Upper lobe of left lung (tissue), 4 donors: ENCODE results near the gene OXTR.

Source experiments
- EP300 ChIP-seq, 4 donors: sonication (generic); formaldehyde crosslinking; IDR thresholded peaks; one replicate each; pipeline ENCODE4 v1.5.1; 2017; ENCODE audit warnings: antibody characterized with exemption in 4 of 4, control low read depth in 2 of 4
- POLR2A ChIP-seq, 4 donors: fragments of 450-650 bp; IDR thresholded peaks; one replicate each; pipeline ENCODE4 v1.5.1; 2016 to 2017; ENCODE audit warnings: antibody characterized with exemption in 4 of 4, mild to moderate bottlenecking in 2 of 4
- POLR2AphosphoS5 ChIP-seq, 2 donors: sonication (generic); formaldehyde crosslinking; IDR thresholded peaks; one replicate each; pipeline ENCODE4 v1.5.1; 2017; ENCODE audit warnings: antibody characterized with exemption in 2 of 2
- TF ChIP-seq, protein P1 (sequence below), 6 experiments: fragments of 450-650 bp in 4 of 6; fragments of 200-600 bp in 2 of 6; sonication (generic) in 2 of 6; IDR thresholded peaks; one replicate each; pipeline ENCODE4 v1.5.1; 2016 to 2019; ENCODE audit warnings: antibody characterized with exemption in 6 of 6

DNA sequence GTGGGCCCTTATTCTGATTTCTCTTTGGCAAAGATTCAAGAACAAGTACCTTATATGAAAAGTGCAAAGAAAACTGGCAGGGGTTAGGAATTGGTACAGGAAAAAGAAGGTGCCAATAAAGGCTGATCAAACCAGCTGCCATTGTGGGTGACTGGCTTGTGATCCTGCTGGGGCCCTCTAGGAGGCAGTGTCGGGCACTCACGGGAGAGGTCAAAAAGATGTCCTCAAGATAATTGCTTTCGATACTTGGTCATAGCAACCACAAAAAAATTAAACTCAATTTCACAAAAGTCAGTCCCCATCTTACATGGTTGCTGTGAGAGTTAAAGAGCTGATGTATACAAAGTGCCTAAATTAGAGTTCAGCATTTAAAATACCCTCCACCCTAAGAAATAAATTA lies 66.9 kb downstream of the OXTR start:
- TF ChIP-seq, protein P1, sequence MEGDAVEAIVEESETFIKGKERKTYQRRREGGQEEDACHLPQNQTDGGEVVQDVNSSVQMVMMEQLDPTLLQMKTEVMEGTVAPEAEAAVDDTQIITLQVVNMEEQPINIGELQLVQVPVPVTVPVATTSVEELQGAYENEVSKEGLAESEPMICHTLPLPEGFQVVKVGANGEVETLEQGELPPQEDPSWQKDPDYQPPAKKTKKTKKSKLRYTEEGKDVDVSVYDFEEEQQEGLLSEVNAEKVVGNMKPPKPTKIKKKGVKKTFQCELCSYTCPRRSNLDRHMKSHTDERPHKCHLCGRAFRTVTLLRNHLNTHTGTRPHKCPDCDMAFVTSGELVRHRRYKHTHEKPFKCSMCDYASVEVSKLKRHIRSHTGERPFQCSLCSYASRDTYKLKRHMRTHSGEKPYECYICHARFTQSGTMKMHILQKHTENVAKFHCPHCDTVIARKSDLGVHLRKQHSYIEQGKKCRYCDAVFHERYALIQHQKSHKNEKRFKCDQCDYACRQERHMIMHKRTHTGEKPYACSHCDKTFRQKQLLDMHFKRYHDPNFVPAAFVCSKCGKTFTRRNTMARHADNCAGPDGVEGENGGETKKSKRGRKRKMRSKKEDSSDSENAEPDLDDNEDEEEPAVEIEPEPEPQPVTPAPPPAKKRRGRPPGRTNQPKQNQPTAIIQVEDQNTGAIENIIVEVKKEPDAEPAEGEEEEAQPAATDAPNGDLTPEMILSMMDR (IDR thresholded peaks at IDR 0.05) = no peak
- TF ChIP-seq POLR2AphosphoS5 (IDR thresholded peaks at IDR 0.05) (no peak), POLR2A (IDR thresholded peaks at IDR 0.05) (no peak), EP300 (IDR thresholded peaks at IDR 0.05) (no peak)
